T47D (cell line): ENCODE measurements around the gene NUAK1.

ENCODE experiments used
- DNase-seq, 2 experiments: peaks; one replicate each; pipeline versions ENCODE4 v3.0.0 to v3.0.0-alpha.2; 2011 to 2012; ENCODE audit warnings: low read depth in 1 of 2, low spot score in 1 of 2
- JUND ChIP-seq: IDR thresholded peaks from 2 replicates; pipeline ENCODE4 v1.6.1; 2012; ENCODE audit warnings: low read depth
- in situ Hi-C: cut with HindIII; loops from 2 replicates; pipeline ENCODE4 v1.10.0; 2016; ENCODE audit warnings: low sequenced_read_pairs, low pct_unique_long_range_greater_than_20kb

Gene NUAK1

DNA sequence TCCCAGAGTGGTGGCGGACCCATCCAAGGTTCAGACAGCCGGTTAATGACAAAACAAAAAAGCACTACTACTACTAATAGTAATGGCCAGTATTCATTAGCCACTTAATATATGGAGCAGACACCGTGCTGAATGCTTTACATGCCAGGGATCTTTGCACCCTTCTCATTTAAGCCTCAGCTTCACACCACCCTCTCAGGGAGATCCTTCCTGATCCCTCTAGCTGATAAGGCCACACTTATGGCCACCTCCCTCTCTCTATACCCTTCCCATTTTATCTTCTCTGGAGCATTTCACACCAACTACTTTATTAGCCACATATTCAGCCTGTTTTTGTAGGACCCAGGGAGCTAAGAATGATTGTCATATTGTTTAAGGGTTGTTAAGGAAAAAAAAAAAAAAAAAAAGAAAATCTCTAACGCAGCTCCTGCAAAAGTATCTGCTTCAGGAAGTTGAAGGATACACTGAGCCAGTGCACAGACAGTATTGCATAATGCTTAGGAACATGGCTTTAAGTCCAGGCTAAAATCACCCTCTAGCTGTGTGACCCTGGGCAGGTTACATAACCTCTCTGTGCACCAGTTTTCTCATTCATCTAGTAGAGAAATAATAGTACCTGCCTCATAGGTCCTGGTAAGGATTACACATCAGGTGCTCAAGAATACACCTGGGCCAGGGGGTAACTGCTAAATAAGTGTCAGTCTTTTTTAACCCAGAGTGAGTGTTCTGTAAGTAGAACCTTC is 29.4 kb downstream of the NUAK1 start:
- no peak for DNase-seq
- in situ Hi-C loops: no loop called here
- no peak for TF ChIP-seq JUND

GRCh38 chr12:106108185-106108835 is 30.4 kb downstream of the NUAK1 start:
- no peak for TF ChIP-seq JUND
- DNase-seq: no peak
- in situ Hi-C loops: no loop called here

GRCh38 chr12:106107566-106107965 is 31.2 kb downstream of the NUAK1 start:
- TF ChIP-seq JUND: no peak
- in situ Hi-C loops: no loop called here
- DNase-seq: no peak

DNA sequence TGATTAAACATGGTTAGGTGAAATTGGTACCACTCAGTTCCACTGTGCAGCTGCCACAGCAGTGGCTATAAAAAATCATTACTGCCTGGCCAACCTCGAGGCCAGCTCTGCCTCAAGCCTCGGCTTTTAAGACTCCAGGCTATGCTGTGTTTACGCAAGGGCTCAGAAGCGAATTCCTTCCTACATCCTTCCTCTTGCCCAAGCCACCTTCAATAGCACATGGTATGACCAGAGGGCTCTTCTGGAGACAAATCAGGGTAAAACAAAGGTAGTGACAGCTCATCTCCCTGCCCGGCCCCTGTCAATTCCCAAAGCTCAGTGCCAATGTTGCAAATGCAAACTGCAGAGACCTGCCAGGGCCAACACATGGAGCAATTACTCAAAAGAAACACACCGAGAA is 31.9 kb downstream of the NUAK1 start:
- in situ Hi-C loops: no loop called here
- TF ChIP-seq JUND: no peak
- DNase-seq: peak in 1 of 2 experiments; percentile 70

DNA sequence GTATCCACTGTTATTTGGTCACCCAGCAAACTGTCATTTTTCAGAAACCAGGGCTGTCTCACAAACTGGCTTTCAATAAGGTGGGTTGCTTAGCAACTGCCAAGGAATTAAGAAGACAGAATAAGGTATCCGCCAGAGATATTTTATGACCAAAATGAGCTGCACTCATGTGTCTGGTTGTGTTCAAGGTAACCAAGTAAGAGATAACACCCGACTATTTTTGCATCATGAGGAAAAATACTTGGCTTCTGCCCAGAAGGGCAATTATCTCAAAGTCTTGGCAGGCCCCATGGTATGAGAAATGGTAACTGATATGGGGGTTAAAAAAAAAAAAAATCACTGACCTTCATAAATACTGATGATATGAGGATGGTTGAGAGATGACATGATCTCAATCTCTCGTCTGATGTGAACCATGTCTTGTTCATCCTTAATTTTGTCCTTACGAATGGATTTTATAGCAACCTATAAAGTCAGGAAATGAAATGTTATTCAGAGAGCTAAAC is 32.6 kb downstream of the NUAK1 start:
- in situ Hi-C loops: no loop called here
- no peak for TF ChIP-seq JUND

DNA sequence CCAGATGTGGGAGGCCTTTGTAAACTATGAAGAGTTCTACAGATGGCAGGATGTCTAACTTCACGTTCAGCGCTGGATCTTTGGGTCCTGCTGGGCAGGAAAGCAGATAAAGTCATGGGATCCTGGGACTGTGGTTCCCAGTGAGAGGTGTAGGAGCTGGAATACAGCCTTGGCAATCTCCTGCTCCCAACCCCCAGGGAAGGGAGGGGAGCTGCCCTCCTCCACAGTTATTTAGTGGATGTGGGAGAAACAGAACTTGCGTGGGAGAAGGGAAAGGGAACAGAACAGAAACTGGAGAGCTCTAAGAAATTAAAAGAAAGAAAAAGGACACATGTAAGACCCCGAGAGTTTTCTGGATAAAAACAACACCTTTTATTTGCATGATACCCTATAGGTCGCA is 37.0 kb downstream of the NUAK1 start:
- no peak for TF ChIP-seq JUND
- DNase-seq: no peak
- in situ Hi-C loops: no loop called here

More for the DNA sequence above, 32.6 kb downstream of the NUAK1 start:
- no peak for DNase-seq

DNA sequence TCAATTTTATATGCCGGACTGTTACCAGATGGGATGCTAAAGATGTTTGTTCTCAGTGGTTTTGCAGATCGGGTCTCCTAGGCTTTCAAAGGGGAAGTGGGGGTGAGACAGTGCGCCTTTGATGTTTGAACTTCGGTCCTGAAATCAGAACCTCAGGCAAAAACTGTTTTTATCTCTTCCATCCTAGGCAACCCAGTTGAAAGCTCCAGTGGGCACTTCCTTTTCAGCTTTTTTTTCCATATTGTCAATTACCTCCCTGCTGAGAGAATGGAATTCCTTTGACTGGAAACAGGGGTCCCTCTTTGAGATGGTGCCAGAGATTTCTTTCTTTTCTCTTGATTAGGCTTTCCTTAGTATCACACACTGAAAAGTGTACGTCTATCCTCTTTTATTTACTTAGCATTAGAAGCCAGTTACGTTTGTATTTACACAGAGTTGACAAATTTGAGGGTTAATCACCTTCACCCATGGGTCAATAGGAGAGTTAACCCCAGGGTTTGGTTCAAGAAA is 40.0 kb downstream of the NUAK1 start:
- in situ Hi-C loops: no loop called here
- no peak for DNase-seq

DNA sequence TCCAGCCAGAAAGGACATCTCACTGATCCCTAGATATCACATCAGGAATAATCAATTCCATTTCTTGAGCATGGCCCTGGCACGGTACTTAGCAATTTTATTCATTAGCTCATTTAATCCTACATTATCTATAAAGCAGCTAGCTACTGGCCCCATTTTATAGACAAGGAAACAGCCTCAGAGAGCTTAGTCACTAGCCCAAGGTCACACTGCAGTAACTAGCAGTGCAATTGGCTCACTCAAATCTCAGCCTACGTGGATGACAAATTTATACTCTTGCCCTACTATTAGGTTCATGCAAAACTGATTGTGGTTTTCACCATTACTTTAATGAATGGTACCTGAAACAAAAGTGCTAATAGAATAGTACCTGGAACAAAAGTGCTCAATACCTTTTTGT is 41.7 kb downstream of the NUAK1 start:
- no peak for TF ChIP-seq JUND
- no peak for DNase-seq

More for the DNA sequence above, 40.0 kb downstream of the NUAK1 start:
- TF ChIP-seq JUND: no peak

DNA sequence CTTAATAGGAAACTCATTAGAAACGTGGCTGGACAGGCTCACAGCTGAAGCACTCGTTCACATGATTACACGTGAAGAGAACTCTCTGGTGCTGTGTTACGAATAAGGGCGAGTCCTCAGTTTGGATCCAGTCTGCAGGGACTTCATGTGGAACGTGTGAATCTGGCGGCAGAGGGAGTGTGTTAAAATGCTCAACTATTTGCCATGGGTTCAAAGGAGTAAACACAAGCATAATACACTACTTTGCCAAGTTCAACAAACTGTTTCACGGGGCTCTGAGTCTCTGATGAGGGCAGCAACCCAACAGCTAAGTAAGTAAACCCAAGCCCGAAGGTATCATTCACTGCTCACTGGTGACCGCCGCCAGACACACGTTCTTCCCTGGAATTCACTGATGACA is 42.4 kb downstream of the NUAK1 start:
- in situ Hi-C loops: no loop called here
- TF ChIP-seq JUND: no peak
- DNase-seq: peak in 1 of 2 experiments; percentile 57

More for the DNA sequence above, 41.7 kb downstream of the NUAK1 start:
- in situ Hi-C loops: no loop called here

DNA sequence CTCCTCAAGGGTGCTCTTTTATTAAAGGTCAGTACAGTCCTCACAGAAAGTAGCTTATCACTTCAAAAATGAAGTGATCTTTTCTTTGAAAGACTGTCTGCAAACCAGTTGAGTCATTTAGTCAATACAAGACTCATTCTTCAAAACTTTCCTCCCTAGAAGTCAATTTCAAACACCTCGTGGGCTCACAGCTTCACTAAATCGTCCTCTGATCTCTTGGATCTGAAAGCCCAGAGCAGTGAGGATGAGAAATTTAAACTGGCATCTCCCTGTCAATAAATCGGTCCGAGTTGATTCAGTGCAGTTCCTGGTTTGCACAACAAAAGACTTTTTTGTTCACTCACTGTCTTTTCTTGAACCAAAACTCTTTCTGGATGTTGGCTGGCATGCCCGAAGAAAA is 44.5 kb downstream of the NUAK1 start:
- no peak for TF ChIP-seq JUND
- in situ Hi-C loops: no loop called here
- DNase-seq: no peak

GRCh38 chr12:106093246-106093645 is 45.5 kb downstream of the NUAK1 start:
- in situ Hi-C loops: no loop called here
- no peak for DNase-seq
- TF ChIP-seq JUND: no peak

GRCh38 chr12:106091446-106091820 is 47.3 kb downstream of the NUAK1 start:
- no peak for DNase-seq
- no peak for TF ChIP-seq JUND
- in situ Hi-C loops: no loop called here
